ENCODE measurements around the gene CRK.
"Not testable (repeated sequence)": the region's sequence is repeated elsewhere in the genome, so short reads cannot be mapped to it uniquely, and the experiment has no call there.

CRK gene

GRCh38 chr17:1467898-1468492, 12.0 kb upstream of the CRK start:
- no peak for DNase-seq (ENCODE audit: low read depth in 2 of 2)

- DNase-seq (ENCODE audit: low read depth in 2 of 2), result no peak
These were observed 11.2 kb upstream of the CRK start for GRCh38 chr17:1467258-1467657.

GRCh38 chr17:1464186-1464585, 8.2 kb upstream of the CRK start:
- no peak for DNase-seq (ENCODE audit: low read depth in 2 of 2)

- DNase-seq (ENCODE audit: low read depth in 2 of 2), result no peak
These were observed 6.4 kb upstream of the CRK start for GRCh38 chr17:1462164-1463112.

GRCh38 chr17:1461198-1461944, 5.3 kb upstream of the CRK start:
- DNase-seq (ENCODE audit: low read depth in 2 of 2), result no peak

- no peak for DNase-seq (ENCODE audit: low read depth in 2 of 2)
These were observed 4.2 kb upstream of the CRK start for GRCh38 chr17:1460233-1460632.

- no peak for DNase-seq (ENCODE audit: low read depth in 2 of 2)
These were observed 688 bp downstream of the CRK start for GRCh38 chr17:1455291-1455796.

- no peak for DNase-seq (ENCODE audit: low read depth in 2 of 2)
These were observed 1.5 kb downstream of the CRK start for GRCh38 chr17:1454541-1454940.

GRCh38 chr17:1453694-1454093, 2.3 kb downstream of the CRK start:
- not testable (repeated sequence) for DNase-seq (ENCODE audit: low read depth in 2 of 2)

GRCh38 chr17:1452836-1453235, 3.2 kb downstream of the CRK start:
- no peak for DNase-seq (ENCODE audit: low read depth in 2 of 2)

- not testable (repeated sequence) for DNase-seq (ENCODE audit: low read depth in 2 of 2)
These were observed 5.8 kb downstream of the CRK start for GRCh38 chr17:1450261-1450660.

GRCh38 chr17:1449412-1449967, 6.5 kb downstream of the CRK start:
- DNase-seq (ENCODE audit: low read depth in 2 of 2), result no peak

- DNase-seq (ENCODE audit: low read depth in 2 of 2), result no peak
These were observed 9.0 kb downstream of the CRK start for GRCh38 chr17:1447052-1447451.

GRCh38 chr17:1446201-1446600, 9.8 kb downstream of the CRK start:
- no peak for DNase-seq (ENCODE audit: low read depth in 2 of 2)

- not testable (repeated sequence) for DNase-seq (ENCODE audit: low read depth in 2 of 2)
These were observed 10.3 kb downstream of the CRK start for GRCh38 chr17:1445695-1446094.

GRCh38 chr17:1442721-1443120, 13.3 kb downstream of the CRK start:
- DNase-seq (ENCODE audit: low read depth in 2 of 2), result not testable (repeated sequence)

- no peak for DNase-seq (ENCODE audit: low read depth in 2 of 2)
These were observed 13.8 kb downstream of the CRK start for GRCh38 chr17:1442187-1442586.

GRCh38 chr17:1440921-1441320, 15.1 kb downstream of the CRK start:
- no peak for DNase-seq (ENCODE audit: low read depth in 2 of 2)

GRCh38 chr17:1438593-1439083, 17.4 kb downstream of the CRK start:
- DNase-seq (ENCODE audit: low read depth in 2 of 2), result no peak

- DNase-seq (ENCODE audit: low read depth in 2 of 2), result no peak
These were observed 20.7 kb downstream of the CRK start for GRCh38 chr17:1435326-1435725.

- no peak for DNase-seq (ENCODE audit: low read depth in 2 of 2)
These were observed 21.9 kb downstream of the CRK start for GRCh38 chr17:1434150-1434549.

- no peak for DNase-seq (ENCODE audit: low read depth in 2 of 2)
These were observed 24.4 kb downstream of the CRK start for GRCh38 chr17:1431631-1432104.

All from activated CD4-positive, alpha-beta T cell treated with anti-CD3 and anti-CD28 coated beads for 24 hours (primary cell).